Measurements from ENCODE around the gene LNX1. TPM values are rescaled to one million over a fixed set of nuclear protein-coding genes. Genes with fewer than 3 reads are reported as not detected.

The LNX1 gene
- total and polyA plus RNA-seq, 10 of the 15 experiments (the other 5 are each of a cell fraction or from before 2014, with no cell fraction given), result 0.72 to 1.4 (median 1.0) TPM

GRCh38 chr4:53619431-53619830 lies 28.1 kb upstream of the LNX1 start:
- in situ Hi-C loops (cut with MboI), result no loop called here
- DNase-seq (ENCODE audit: low read depth, low spot score) (no peak), ATAC-seq (no peak), FAIRE-seq (no peak)
- no peaks in the 10 kb centered on the region for H3K79me2 ChIP-seq (ENCODE audit: control insufficient read depth, insufficient read depth, low read length)
- ChIA-PET RAD21 (ENCODE audit: unreplicated experiment) (no interaction called here), SMC1A (ENCODE audit: uncharacterized antibody, unreplicated experiment) (interaction anchor here (1.5 to 3.3 kb wide), 3 partner anchors 17 to 68 kb away, joined by 4 to 18 read pairs (median 6); no protein-coding TSS in a partner anchor), CTCF (interaction anchor here (0.7 to 1.3 kb wide), 2 partner anchors 13 to 15 kb away, joined by 3 to 6 read pairs; no protein-coding TSS in a partner anchor), POLR2A (interaction anchor here (1.0 kb wide), 1 partner anchor 239 kb away, joined by 3 read pairs; no protein-coding TSS in a partner anchor)
- intact Hi-C loops (cut with micrococcal nuclease; ENCODE audit: unreplicated experiment), result no loop called here
- no peaks in the 10 kb centered on the region for H3K27me3 ChIP-seq (replicated peaks in 1 of 2; ENCODE audit: control insufficient read depth in 2 of 2, insufficient read depth in 2 of 2, low read length in 1 of 2)
- no peaks in the 10 kb centered on the region for H4K20me1 ChIP-seq (ENCODE audit: control insufficient read depth, insufficient read depth)
- H2AFZ ChIP-seq (ENCODE audit: control insufficient read depth, low read depth, low read length), result no peak overlapping the region
- no peak overlapping the region for H3K4me2 ChIP-seq (ENCODE audit: control insufficient read depth, insufficient read depth)
- 4% methylated on average over 3 of the region's 3 CpGs for WGBS (ENCODE audit: insufficient coverage, insufficient replicate concordance, low lambda C conversion rate, missing lambda C conversion rate)
- H3K4me3 ChIP-seq, result no peak overlapping the region
- H3K9me3 ChIP-seq (replicated peaks; ENCODE audit: control insufficient read depth, insufficient read depth, low read length), result peaks cover 3% of the 10 kb centered on the region; the same call in 2 of the 3 replicates
- H3K9ac ChIP-seq (ENCODE audit: control insufficient read depth, insufficient read depth, low read length), result no peak overlapping the region
- H3K4me1 ChIP-seq (ENCODE audit: control insufficient read depth, insufficient read depth, low read length), result no peaks in the 10 kb centered on the region
- no TSS peak for BruUV-seq (replicated peaks)
- no peak overlapping the region for H3K27ac ChIP-seq (ENCODE audit: control insufficient read depth, insufficient read depth)
- no peaks in the 10 kb centered on the region for H3K36me3 ChIP-seq (ENCODE audit: control insufficient read depth in 2 of 2, insufficient read depth in 2 of 2, low read length in 1 of 2)
- TF ChIP-seq SP1 (IDR thresholded peaks at IDR 0.05; ENCODE audit: low read depth, low read length) (no peak), REST (IDR thresholded peaks at IDR 0.05; ENCODE audit: low read depth, low read length) (no peak), MLLT1 (IDR thresholded peaks at IDR 0.05) (no peak), SIX5 (IDR thresholded peaks at IDR 0.05; ENCODE audit: low read depth, low read length, severe bottlenecking) (no peak), HDGF (IDR thresholded peaks at IDR 0.05) (no peak), SIN3A (IDR thresholded peaks at IDR 0.05; ENCODE audit: low read depth, low read length) (no peak), CUX1 (IDR thresholded peaks at IDR 0.05; ENCODE audit: insufficient replicate concordance, low read depth, low read length) (no peak), SREBF1 (IDR thresholded peaks at IDR 0.05; ENCODE audit: low read length) (no peak), CHD4 (IDR thresholded peaks at IDR 0.05) (no peak), PML (IDR thresholded peaks at IDR 0.05; ENCODE audit: low read length) (no peak)
- TF ChIP-seq, protein P1, sequence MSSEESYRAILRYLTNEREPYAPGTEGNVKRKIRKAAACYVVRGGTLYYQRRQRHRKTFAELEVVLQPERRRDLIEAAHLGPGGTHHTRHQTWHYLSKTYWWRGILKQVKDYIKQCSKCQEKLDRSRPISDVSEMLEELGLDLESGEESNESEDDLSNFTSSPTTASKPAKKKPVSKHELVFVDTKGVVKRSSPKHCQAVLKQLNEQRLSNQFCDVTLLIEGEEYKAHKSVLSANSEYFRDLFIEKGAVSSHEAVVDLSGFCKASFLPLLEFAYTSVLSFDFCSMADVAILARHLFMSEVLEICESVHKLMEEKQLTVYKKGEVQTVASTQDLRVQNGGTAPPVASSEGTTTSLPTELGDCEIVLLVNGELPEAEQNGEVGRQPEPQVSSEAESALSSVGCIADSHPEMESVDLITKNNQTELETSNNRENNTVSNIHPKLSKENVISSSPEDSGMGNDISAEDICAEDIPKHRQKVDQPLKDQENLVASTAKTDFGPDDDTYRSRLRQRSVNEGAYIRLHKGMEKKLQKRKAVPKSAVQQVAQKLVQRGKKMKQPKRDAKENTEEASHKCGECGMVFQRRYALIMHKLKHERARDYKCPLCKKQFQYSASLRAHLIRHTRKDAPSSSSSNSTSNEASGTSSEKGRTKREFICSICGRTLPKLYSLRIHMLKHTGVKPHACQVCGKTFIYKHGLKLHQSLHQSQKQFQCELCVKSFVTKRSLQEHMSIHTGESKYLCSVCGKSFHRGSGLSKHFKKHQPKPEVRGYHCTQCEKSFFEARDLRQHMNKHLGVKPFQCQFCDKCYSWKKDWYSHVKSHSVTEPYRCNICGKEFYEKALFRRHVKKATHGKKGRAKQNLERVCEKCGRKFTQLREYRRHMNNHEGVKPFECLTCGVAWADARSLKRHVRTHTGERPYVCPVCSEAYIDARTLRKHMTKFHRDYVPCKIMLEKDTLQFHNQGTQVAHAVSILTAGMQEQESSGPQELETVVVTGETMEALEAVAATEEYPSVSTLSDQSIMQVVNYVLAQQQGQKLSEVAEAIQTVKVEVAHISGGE (CRISPR knock-in tag; IDR thresholded peaks at IDR 0.05), result no peak

All from GM12878 (cell line).